ENCODE results near the gene JAZF1.

DNA sequence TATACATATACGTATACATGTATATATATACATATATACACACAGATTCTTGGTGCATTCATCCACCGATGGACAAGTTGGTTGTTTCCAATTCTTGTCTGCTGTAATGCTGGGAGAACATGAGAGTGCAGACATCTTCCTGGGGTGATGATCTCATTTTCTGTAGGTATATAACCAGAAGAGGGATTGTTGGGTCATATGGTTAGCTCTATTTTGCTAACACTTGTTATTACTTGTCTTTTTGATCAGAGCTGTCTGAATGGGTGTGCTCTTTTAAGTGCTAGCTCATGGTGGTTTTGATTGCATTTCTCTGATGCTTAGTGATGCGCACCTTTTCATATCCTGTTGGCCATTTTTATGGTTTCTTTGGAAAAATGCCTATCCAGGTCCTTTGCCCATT, 334.2 kb downstream of the JAZF1 start:
- TF ChIP-seq, protein P1, sequence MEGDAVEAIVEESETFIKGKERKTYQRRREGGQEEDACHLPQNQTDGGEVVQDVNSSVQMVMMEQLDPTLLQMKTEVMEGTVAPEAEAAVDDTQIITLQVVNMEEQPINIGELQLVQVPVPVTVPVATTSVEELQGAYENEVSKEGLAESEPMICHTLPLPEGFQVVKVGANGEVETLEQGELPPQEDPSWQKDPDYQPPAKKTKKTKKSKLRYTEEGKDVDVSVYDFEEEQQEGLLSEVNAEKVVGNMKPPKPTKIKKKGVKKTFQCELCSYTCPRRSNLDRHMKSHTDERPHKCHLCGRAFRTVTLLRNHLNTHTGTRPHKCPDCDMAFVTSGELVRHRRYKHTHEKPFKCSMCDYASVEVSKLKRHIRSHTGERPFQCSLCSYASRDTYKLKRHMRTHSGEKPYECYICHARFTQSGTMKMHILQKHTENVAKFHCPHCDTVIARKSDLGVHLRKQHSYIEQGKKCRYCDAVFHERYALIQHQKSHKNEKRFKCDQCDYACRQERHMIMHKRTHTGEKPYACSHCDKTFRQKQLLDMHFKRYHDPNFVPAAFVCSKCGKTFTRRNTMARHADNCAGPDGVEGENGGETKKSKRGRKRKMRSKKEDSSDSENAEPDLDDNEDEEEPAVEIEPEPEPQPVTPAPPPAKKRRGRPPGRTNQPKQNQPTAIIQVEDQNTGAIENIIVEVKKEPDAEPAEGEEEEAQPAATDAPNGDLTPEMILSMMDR (IDR thresholded peaks at IDR 0.05 in 4 of 5, conservative IDR thresholded peaks at IDR 0.05 in 1 of 5): no peak
- no peak for TF ChIP-seq POLR2A (IDR thresholded peaks at IDR 0.05)
